H1 (cell line): ENCODE data around the gene SERGEF. TPM values are rescaled to one million over a fixed set of nuclear protein-coding genes. Genes with fewer than 3 reads are reported as not detected.
A peak's percentile ranks its signal among the peaks of the same experiment; 100 is the strongest.

ENCODE experiments used
- CTCF ChIA-PET: fragments of 300-600 bp; sonication (Branson Sonifier 250); formaldehyde crosslinking; loops from one replicate; lab custom pipeline; 2021; ENCODE audit not compliant: partially characterized antibody; lab: Charles Lee
- POLR2A ChIA-PET: fragments of 300-600 bp; sonication (Branson Sonifier 250); formaldehyde crosslinking; loops from one replicate; lab custom pipeline; 2021; ENCODE audit warnings: inconsistent platforms; ENCODE audit not compliant: partially characterized antibody; lab: Charles Lee
- DNase-seq, 2 experiments: peaks; one replicate each; pipeline versions ENCODE4 v3.0.0 to v3.0.0-alpha.2; 2010 to 2022; ENCODE audit warnings: low spot score in 2 of 2, low read depth in 1 of 2, mixed read lengths in 1 of 2
- FAIRE-seq: peaks from 2 replicates; lab custom pipeline; 2011; peaks lifted over from hg19 to GRCh38; lab: Jason Lieb, UNC
- H2AFZ ChIP-seq: 2 replicates; pipeline ENCODE4 v1.8.1; 2012; ENCODE audit warnings: low read length, inconsistent platforms
- H2AK5ac ChIP-seq: 2 replicates; pipeline ENCODE4 v1.6.1; 2013; ENCODE audit warnings: low read depth, low read length
- H2BK120ac ChIP-seq: replicated peaks from 2 replicates; pipeline ENCODE3; 2013; ENCODE audit warnings: low read depth, low read length, inconsistent platforms
- H2BK12ac ChIP-seq: 2 replicates; pipeline ENCODE4 v1.6.1; 2013; ENCODE audit warnings: low read depth, low read length
- H2BK15ac ChIP-seq: 2 replicates; pipeline ENCODE4 v1.6.1; 2013; ENCODE audit warnings: low read length
- H2BK20ac ChIP-seq: 2 replicates; pipeline ENCODE4 v1.6.1; 2013; ENCODE audit warnings: low read length
- H2BK5ac ChIP-seq: 2 replicates; pipeline ENCODE4 v1.6.1; 2013; ENCODE audit warnings: low read depth, low read length
- H3K14ac ChIP-seq: 2 replicates; pipeline ENCODE4 v1.6.1; 2013; ENCODE audit warnings: inconsistent platforms; ENCODE audit not compliant: insufficient read length
- H3K18ac ChIP-seq: 2 replicates; pipeline ENCODE4 v1.6.1; 2013; ENCODE audit warnings: low read length; ENCODE audit errors: extremely low read depth
- H3K23ac ChIP-seq: 2 replicates; pipeline ENCODE4 v1.6.1; 2013; ENCODE audit warnings: inconsistent platforms; ENCODE audit not compliant: insufficient read length
- H3K23me2 ChIP-seq: 2 replicates; pipeline ENCODE4 v1.6.1; 2013; ENCODE audit warnings: low read depth, low read length
- H3K27ac ChIP-seq: 2 replicates; pipeline ENCODE4 v1.6.1; 2011; ENCODE audit warnings: low read depth, low read length, inconsistent platforms
- H3K27me3 ChIP-seq, 4 experiments: replicated peaks in 1 of 4; 1 replicate in 1 of 4; 2 replicates in 3 of 4; pipeline versions ENCODE4 v1.6.1 to v1.8.1; 2011 to 2013; ENCODE audit warnings: low read length in 3 of 4, mild to moderate bottlenecking in 3 of 4, inconsistent platforms in 2 of 4, mixed read lengths in 2 of 4, moderate library complexity in 1 of 4; ENCODE audit not compliant: control insufficient read depth in 3 of 4, insufficient read depth in 3 of 4; ENCODE audit errors: extremely low read depth in 1 of 4
- H3K36me3 ChIP-seq, 4 experiments: 2 replicates each; pipeline versions ENCODE4 v1.6.1 to v1.8.1; 2011 to 2013; ENCODE audit warnings: mild to moderate bottlenecking in 4 of 4, low read length in 3 of 4, moderate library complexity in 2 of 4, control low read depth in 1 of 4, inconsistent platforms in 1 of 4; ENCODE audit not compliant: insufficient read depth in 4 of 4, control insufficient read depth in 2 of 4
- H3K4ac ChIP-seq: replicated peaks from 2 replicates; pipeline ENCODE3; 2013; ENCODE audit warnings: low read length, low read depth, mixed read lengths, inconsistent platforms; ENCODE audit not compliant: insufficient read length
- H3K4me1 ChIP-seq, 4 experiments: replicated peaks in 1 of 4; 1 replicate in 1 of 4; 2 replicates in 3 of 4; pipeline versions ENCODE4 v1.6.1 to v1.8.1; 2011 to 2013; ENCODE audit warnings: low read length in 3 of 4, inconsistent platforms in 2 of 4, mixed read lengths in 1 of 4; ENCODE audit not compliant: insufficient read depth in 4 of 4, control insufficient read depth in 3 of 4
- H3K4me2 ChIP-seq, 2 experiments: 2 replicates each; pipeline versions ENCODE4 v1.6.1 to v1.8.1; 2011 to 2013; ENCODE audit warnings: low read depth in 2 of 2, low read length in 2 of 2, control low read depth in 1 of 2, inconsistent platforms in 1 of 2, mild to moderate bottlenecking in 1 of 2; ENCODE audit not compliant: insufficient read depth in 1 of 2
- H3K4me3 ChIP-seq, 4 experiments: fragments of 200-600, 300-600 bp in 1 of 4; sonication (generic), shearing (Covaris generic), sonication (Bioruptor Twin) in 1 of 4; 2 replicates each; pipeline versions ENCODE4 v1.5.1 to v1.8.1; 2011 to 2016; ENCODE audit warnings: low read length in 4 of 4, low read depth in 3 of 4, control low read depth in 2 of 4, inconsistent platforms in 2 of 4, mild to moderate bottlenecking in 2 of 4, mixed read lengths in 1 of 4, moderate library complexity in 1 of 4; ENCODE audit not compliant: insufficient read depth in 2 of 4; ENCODE audit errors: extremely low read depth in 1 of 4
- H3K56ac ChIP-seq: replicated peaks from 2 replicates; pipeline ENCODE3; 2013; ENCODE audit warnings: low read depth, mild to moderate bottlenecking, mixed read lengths, low read length, inconsistent platforms; ENCODE audit not compliant: insufficient read length
- H3K79me1 ChIP-seq: 2 replicates; pipeline ENCODE4 v1.6.1; 2013; ENCODE audit warnings: low read depth, low read length, control low read depth
- H3K79me2 ChIP-seq, 2 experiments: 2 replicates each; pipeline versions ENCODE4 v1.6.1 to v1.8.1; 2012 to 2013; ENCODE audit warnings: low read length in 2 of 2, mild to moderate bottlenecking in 2 of 2, inconsistent platforms in 1 of 2; ENCODE audit not compliant: insufficient read depth in 2 of 2, control insufficient read depth in 1 of 2
- H3K9ac ChIP-seq, 4 experiments: replicated peaks in 1 of 4; 1 replicate in 1 of 4; 2 replicates in 3 of 4; pipeline versions ENCODE4 v1.6.1 to v1.8.1; 2011 to 2013; ENCODE audit warnings: low read depth in 3 of 4, low read length in 3 of 4, control low read depth in 2 of 4, mild to moderate bottlenecking in 2 of 4, moderate library complexity in 2 of 4, inconsistent platforms in 1 of 4; ENCODE audit errors: extremely low read depth in 1 of 4
- H3K9me3 ChIP-seq, 2 experiments: 2 replicates each; pipeline versions ENCODE4 v1.6.1 to v1.8.1; 2012 to 2013; ENCODE audit warnings: mild to moderate bottlenecking in 2 of 2, moderate library complexity in 2 of 2, control low read depth in 1 of 2, inconsistent platforms in 1 of 2, low read depth in 1 of 2, low read length in 1 of 2, mixed read lengths in 1 of 2; ENCODE audit not compliant: insufficient read depth in 2 of 2
- H4K20me1 ChIP-seq, 2 experiments: replicated peaks in 1 of 2; 2 replicates each; pipeline versions ENCODE3 to v1.8.1; 2011 to 2013; ENCODE audit warnings: inconsistent platforms in 2 of 2, low read length in 2 of 2, mild to moderate bottlenecking in 1 of 2; ENCODE audit not compliant: insufficient read depth in 2 of 2, control insufficient read depth in 1 of 2
- H4K5ac ChIP-seq: 2 replicates; pipeline ENCODE4 v1.6.1; 2013; ENCODE audit warnings: low read length, low read depth, mixed read lengths, inconsistent platforms; ENCODE audit not compliant: insufficient read length
- H4K8ac ChIP-seq: 2 replicates; pipeline ENCODE4 v1.8.0; 2013; ENCODE audit warnings: mild to moderate bottlenecking, moderate library complexity, low read length, inconsistent platforms; ENCODE audit not compliant: insufficient read depth; ENCODE audit errors: extremely low read depth
- H4K91ac ChIP-seq: replicated peaks from 2 replicates; pipeline ENCODE3; 2013; ENCODE audit warnings: low read length, mixed read lengths, inconsistent platforms; ENCODE audit not compliant: insufficient read length
- KDM1A ChIP-seq: fragments of 200-600, 300-600 bp; sonication (generic); IDR thresholded peaks from 2 replicates; pipeline ENCODE4 v1.7.1; 2016; ENCODE audit warnings: mild to moderate bottlenecking, low read length, borderline replicate concordance
- SIN3A ChIP-seq, 2 experiments: IDR thresholded peaks in 1 of 2; conservative IDR thresholded peaks in 1 of 2; 2 replicates each; pipeline ENCODE4 v1.6.1; 2011 to 2012; ENCODE audit warnings: low read length in 2 of 2, improper control_type of control experiment in 1 of 2, low read depth in 1 of 2, mild to moderate bottlenecking in 1 of 2
- WGBS, 2 experiments: shearing (Covaris generic) in 1 of 2; methylation state at CpG; one replicate each; pipeline versions ENCODE4 v1.1.6 to v1.1.7; 2013 to 2015; ENCODE audit warnings: low lambda C conversion rate in 2 of 2, mixed read lengths in 2 of 2, inconsistent platforms in 1 of 2, low coverage in 1 of 2, missing lambda C conversion rate in 1 of 2; ENCODE audit not compliant: insufficient replicate concordance in 2 of 2, insufficient coverage in 1 of 2, insufficient read length in 1 of 2; ENCODE audit errors: extremely low coverage in 1 of 2, missing lambda C conversion rate in 1 of 2; 5-methylcytosine and 5-hydroxymethylcytosine counted together
- polyA plus RNA-seq, 7 experiments: library from polyadenylated mRNA; depleted of rRNA in 3 of 7; stranded (reverse) in 5 of 7; unstranded in 2 of 7; fragments of >200 nt in 5 of 7; fragments of 200-250 nt in 2 of 7; gene quantifications; 1 replicate in 5 of 7; 2 replicates in 1 of 7; 4 replicates in 1 of 7; pipeline versions ENCODE4 v1.2.1 to v1.2.3, GENCODE V29; 2011 to 2013; ENCODE audit warnings: missing spikeins in 2 of 7, mixed read lengths in 2 of 7
- total RNA-seq: library from RNA; stranded (reverse); fragmentation: NEBNext Ultra II Directional; extraction: Animal tissue kit (Norgen Biotek cat#: 25700); gene quantifications from 2 replicates; pipeline ENCODE4 v1.2.1, GENCODE V29; 2021

SERGEF gene
- total and polyA plus RNA-seq, 2 of the 8 experiments (the other 6 are each of a cell fraction or from before 2014, with no cell fraction given) = 16.6 to 28.8 TPM

DNA sequence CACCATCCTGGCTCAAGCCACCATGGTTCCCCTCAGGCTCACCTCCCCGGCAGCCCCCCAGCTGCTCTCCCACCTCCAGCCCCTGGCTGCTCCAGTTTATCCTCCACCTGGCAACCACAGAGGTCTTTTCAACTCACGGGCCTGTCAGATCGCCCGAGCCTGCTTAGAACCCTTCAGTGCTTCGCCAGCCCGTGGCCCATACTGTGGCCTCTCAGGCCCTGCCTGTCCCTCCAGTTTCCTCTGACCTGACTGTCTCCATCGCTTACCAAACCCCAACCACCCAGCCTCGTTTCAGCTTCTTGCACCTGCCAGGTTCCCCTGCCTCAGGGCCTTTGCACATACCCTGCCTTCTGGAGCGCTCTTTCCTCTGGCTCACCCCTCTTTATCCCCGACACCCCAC lies 271.4 kb downstream of the SERGEF start:
- H3K14ac ChIP-seq = no peak overlapping the region

More for the DNA sequence above, 271.4 kb downstream of the SERGEF start:
- H4K5ac ChIP-seq = no peak overlapping the region
- ChIA-PET POLR2A (no interaction called here), CTCF (interaction anchor here (0.5 to 16.5 kb wide), 9 partner anchors 8 to 336 kb away, joined by 3 to 290 read pairs (median 7); partner anchors contain the start of genes KCNC1 and MYOD1)
- H2AK5ac ChIP-seq = no peak overlapping the region
- no peak overlapping the region for H3K4me3 ChIP-seq
- peaks cover 0 to 2% (median 0%) of the 10 kb centered on the region in 4 experiments; a peak in 1 of 8 replicates for H3K36me3 ChIP-seq
- H3K79me1 ChIP-seq = no peaks in the 10 kb centered on the region
- 88% methylated on average over 10 of the region's 10 CpGs; no CpG with 5 or more reads in 1 of the 2 experiments for WGBS, 2 experiments
- no peak overlapping the region for H3K56ac ChIP-seq
- TF ChIP-seq SIN3A (conservative IDR thresholded peaks at IDR 0.05 in 1 of 2, IDR thresholded peaks at IDR 0.05 in 1 of 2; ENCODE audit: low read depth in 1 of 2, low read length in 2 of 2) (no peak), KDM1A (peak; percentile 45; the same call in 1 of the 2 replicates)
- peaks cover 6 to 10% of the 10 kb centered on the region in 2 experiments for H4K20me1 ChIP-seq
- H2BK15ac ChIP-seq = no peak overlapping the region
- H3K4ac ChIP-seq = no peak overlapping the region
- H2BK12ac ChIP-seq = no peak overlapping the region
- no peak for DNase-seq
- no peak overlapping the region for H4K8ac ChIP-seq
- no peaks in the 10 kb centered on the region for H3K79me2 ChIP-seq
- no peak overlapping the region for H2BK120ac ChIP-seq
- H3K27me3 ChIP-seq = peaks cover 9 to 27% (median 25%) of the 10 kb centered on the region in 4 experiments
- H4K91ac ChIP-seq = no peak overlapping the region
- FAIRE-seq = no peak
- H2AFZ ChIP-seq = no peak overlapping the region
- H3K23ac ChIP-seq = no peak overlapping the region
- H2BK5ac ChIP-seq = no peak overlapping the region
- H3K9ac ChIP-seq = no peak overlapping the region
- H3K9me3 ChIP-seq = peaks cover 0 to 1% of the 10 kb centered on the region in 2 experiments; a peak in 2 of 4 replicates
- H3K4me1 ChIP-seq = peaks cover 3 to 22% (median 13%) of the 10 kb centered on the region in 4 experiments
- H3K23me2 ChIP-seq = peaks cover 4% of the 10 kb centered on the region; the same call in 1 of the 2 replicates
- H3K18ac ChIP-seq = no peak overlapping the region
- H3K27ac ChIP-seq = no peak overlapping the region
- H3K4me2 ChIP-seq = no peak overlapping the region
- no peak overlapping the region for H2BK20ac ChIP-seq
